HepG2 (cell line): Measurements from ENCODE around the gene CNNM4. TPM values are rescaled to one million over a fixed set of nuclear protein-coding genes. Genes with fewer than 3 reads are reported as not detected.

Source experiments
- CSRNP2 ChIP-seq: sonication (generic); formaldehyde crosslinking; conservative IDR thresholded peaks from 2 replicates; pipeline ENCODE4 v1.8.0; 2022; ENCODE audit warnings: low read depth, missing genetic modification reagents
- CTCF ChIP-seq: sonication (generic); formaldehyde crosslinking; IDR thresholded peaks from 2 replicates; pipeline ENCODE4 v1.5.0; 2020; ENCODE audit warnings: mild to moderate bottlenecking, missing genetic modification reagents, moderate library complexity
- FOXJ3 ChIP-seq: sonication (generic); formaldehyde crosslinking; IDR thresholded peaks from 2 replicates; pipeline ENCODE4 v1.4.0; 2020; ENCODE audit warnings: missing genetic modification reagents, mild to moderate bottlenecking, borderline replicate concordance
- HDAC1 ChIP-seq: sonication (generic); formaldehyde crosslinking; IDR thresholded peaks from 2 replicates; pipeline ENCODE4 v1.5.1; 2020; ENCODE audit warnings: mild to moderate bottlenecking, missing genetic modification reagents
- HHEX ChIP-seq: IDR thresholded peaks from 2 replicates; pipeline ENCODE4 v1.6.1; 2016; ENCODE audit warnings: control low read depth
- RARG ChIP-seq: sonication (generic); formaldehyde crosslinking; IDR thresholded peaks from 2 replicates; pipeline ENCODE4 v1.4.0; 2020; ENCODE audit warnings: low read depth, mild to moderate bottlenecking, missing genetic modification reagents
- REST ChIP-seq, 2 experiments: IDR thresholded peaks; 2 replicates each; pipeline ENCODE4 v1.6.1; 2011 to 2012; ENCODE audit warnings: low read length in 2 of 2, borderline replicate concordance in 1 of 2, low read depth in 1 of 2, mild to moderate bottlenecking in 1 of 2, moderate library complexity in 1 of 2
- RFXAP ChIP-seq: sonication (generic); formaldehyde crosslinking; IDR thresholded peaks from 2 replicates; pipeline ENCODE4 v1.4.0; 2020; ENCODE audit warnings: missing genetic modification reagents, borderline replicate concordance
- RNF2 ChIP-seq: fragments of 450-650 bp; conservative IDR thresholded peaks from 2 replicates; pipeline ENCODE4 v1.6.1; 2016; ENCODE audit warnings: low read depth
- SIN3A ChIP-seq: IDR thresholded peaks from 2 replicates; pipeline ENCODE4 v1.6.1; 2011; ENCODE audit warnings: low read depth, mild to moderate bottlenecking, control low read depth, low read length, borderline replicate concordance
- TEAD3 ChIP-seq: optimal IDR thresholded peaks from 2 replicates; pipeline ENCODE3; 2016; ENCODE audit warnings: borderline replicate concordance
- TGIF2 ChIP-seq: IDR thresholded peaks from 2 replicates; pipeline ENCODE4 v1.6.1; 2016; ENCODE audit warnings: control low read depth, missing compliant biosample characterization
- THAP8 ChIP-seq: sonication (generic); formaldehyde crosslinking; IDR thresholded peaks from 2 replicates; pipeline ENCODE4 v1.5.1; 2020; ENCODE audit warnings: missing genetic modification reagents, mild to moderate bottlenecking, borderline replicate concordance
- ZBTB7B ChIP-seq: sonication (generic); formaldehyde crosslinking; IDR thresholded peaks from 2 replicates; pipeline ENCODE4 v1.4.0; 2020; ENCODE audit warnings: missing genetic modification reagents
- ZFYVE20 ChIP-seq: sonication (generic); formaldehyde crosslinking; IDR thresholded peaks from 2 replicates; pipeline ENCODE4 v1.8.0; 2023; ENCODE audit warnings: low read depth, mild to moderate bottlenecking, moderate library complexity, missing genetic modification reagents, borderline replicate concordance
- ZNF263 ChIP-seq: sonication (generic); formaldehyde crosslinking; IDR thresholded peaks from 2 replicates; pipeline ENCODE4 v1.4.0; 2020; ENCODE audit warnings: missing genetic modification reagents
- ZNF317 ChIP-seq: sonication (generic); formaldehyde crosslinking; IDR thresholded peaks from 2 replicates; pipeline ENCODE4 v1.5.0; 2020; ENCODE audit warnings: mild to moderate bottlenecking, missing genetic modification reagents
- ZNF451 ChIP-seq: sonication (generic); formaldehyde crosslinking; IDR thresholded peaks from 2 replicates; pipeline ENCODE4 v1.5.0; 2020; ENCODE audit warnings: mild to moderate bottlenecking, missing genetic modification reagents
- ZNF839 ChIP-seq: sonication (generic); formaldehyde crosslinking; IDR thresholded peaks from 2 replicates; pipeline ENCODE4 v1.4.0; 2020; ENCODE audit warnings: missing genetic modification reagents, mild to moderate bottlenecking, borderline replicate concordance
- ZSCAN25 ChIP-seq: sonication (generic); formaldehyde crosslinking; IDR thresholded peaks from 2 replicates; pipeline ENCODE4 v1.8.0; 2022; ENCODE audit warnings: mild to moderate bottlenecking, missing genetic modification reagents
- ZSCAN31 ChIP-seq: sonication (generic); formaldehyde crosslinking; IDR thresholded peaks from 2 replicates; pipeline ENCODE4 v1.5.0; 2020; ENCODE audit warnings: low read depth, mild to moderate bottlenecking, missing genetic modification reagents
- polyA plus RNA-seq, 8 experiments: library from polyadenylated mRNA; depleted of rRNA in 3 of 8; stranded (reverse) in 7 of 8; unstranded in 1 of 8; fragments of >200 nt; fragmentation: Illumina TruSeq in 4 of 8; extraction: Trizol in 4 of 8; gene quantifications; 2 replicates each; pipeline versions ENCODE4 v1.2.1 to v1.2.3, GENCODE V29; 2011 to 2016; ENCODE audit warnings: low read depth in 4 of 8, missing spikeins in 1 of 8, mixed read lengths in 1 of 8; ENCODE audit not compliant: insufficient read depth in 1 of 8
- total RNA-seq, 5 experiments: library from RNA; depleted of rRNA; stranded (reverse); fragments of >200 nt; fragmentation: Illumina TruSeq; extraction: Trizol; gene quantifications; 2 replicates each; pipeline ENCODE4 v1.2.3, GENCODE V29; 2016; ENCODE audit warnings: low read depth in 1 of 5

The CNNM4 gene
- total and polyA plus RNA-seq, 2 of the 13 experiments (the other 11 are each of a cell fraction or from before 2014, with no cell fraction given): 5.9 to 8.4 TPM

GRCh38 chr2:96857667-96858372 lies 97.1 kb downstream of the CNNM4 start, which contains the start of gene ANKRD39 (continued):
- TF ChIP-seq CTCF (CRISPR knock-in tag) (peak; percentile 98), SIN3A (peak; percentile 64; the same call in 1 of the 2 replicates), ZBTB7B (CRISPR knock-in tag) (peak; percentile 21; the same call in 1 of the 2 replicates), TGIF2 (no peak), HHEX (no peak), ZFYVE20 (CRISPR knock-in tag) (no peak), THAP8 (CRISPR knock-in tag) (peak; percentile 89; the same call in 1 of the 2 replicates), RARG (CRISPR knock-in tag) (peak; percentile 85), CSRNP2 (no peak), ZNF317 (CRISPR knock-in tag) (peak; percentile 62; the same call in 1 of the 2 replicates), ZNF839 (CRISPR knock-in tag) (0 out of 2 replicates have a peak, but pooled peaks have one; percentile 13), ZSCAN25 (peak; percentile 87), REST (IDR thresholded peaks at IDR 0.05; ENCODE audit: borderline replicate concordance in 1 of 2, low read depth in 1 of 2, low read length in 2 of 2) (no peak), RFXAP (CRISPR knock-in tag) (peak; percentile 83; the same call in 1 of the 2 replicates), FOXJ3 (peak; percentile 67), TEAD3 (peak; percentile 34), ZNF263 (CRISPR knock-in tag) (no peak; the same call in 1 of the 2 replicates), HDAC1 (CRISPR knock-in tag) (peak; percentile 84; the same call in 1 of the 2 replicates), ZNF451 (CRISPR knock-in tag) (no peak; the same call in 1 of the 2 replicates), ZSCAN31 (CRISPR knock-in tag) (peak; percentile 87), RNF2 (peak; percentile 91; the same call in 1 of the 2 replicates)
